AG08395 (cell line): ENCODE results near the gene P2RX3.
"Not testable (repeated sequence)": the region's sequence is repeated elsewhere in the genome, so short reads cannot be mapped to it uniquely, and the experiment has no call there.

Experiments used
- DNase-seq: peaks from one replicate; pipeline ENCODE4 v3.0.0; 2012; ENCODE audit warnings: mixed read lengths, low spot score

The P2RX3 gene

GRCh38 chr11:57338142-57338541, at the start of gene P2RX3:
Gene P2RX3 (plus strand): TSS chr11:57338352. CDS start chr11:57338551, 199 bp downstream.
- DNase-seq, result no peak

- peak; percentile 58 for DNase-seq
Measured at GRCh38 chr11:57288771-57289579, 49.2 kb upstream of the P2RX3 start.

DNA sequence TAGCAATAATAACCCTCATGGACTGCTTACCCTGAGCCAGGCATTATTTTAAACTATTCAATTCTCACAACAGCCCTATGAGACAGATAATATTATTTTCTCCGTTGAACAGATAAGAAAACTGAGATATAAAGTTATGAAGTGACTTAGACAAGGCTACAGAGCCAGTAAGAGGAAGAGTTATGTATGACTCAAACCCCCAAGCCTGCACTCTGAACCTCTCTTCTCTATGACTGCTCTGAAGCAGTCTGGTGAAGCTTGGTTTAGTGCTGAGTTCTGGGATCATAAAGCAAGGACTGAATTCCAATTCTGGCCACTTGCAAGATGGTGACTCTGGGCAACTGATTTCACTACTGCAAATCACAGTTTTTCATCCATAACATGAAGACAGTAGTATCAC, 47.9 kb upstream of the P2RX3 start:
- peak; percentile 46 for DNase-seq

GRCh38 chr11:57294225-57295131, 43.7 kb upstream of the P2RX3 start:
- DNase-seq, result peak; percentile 42

DNA sequence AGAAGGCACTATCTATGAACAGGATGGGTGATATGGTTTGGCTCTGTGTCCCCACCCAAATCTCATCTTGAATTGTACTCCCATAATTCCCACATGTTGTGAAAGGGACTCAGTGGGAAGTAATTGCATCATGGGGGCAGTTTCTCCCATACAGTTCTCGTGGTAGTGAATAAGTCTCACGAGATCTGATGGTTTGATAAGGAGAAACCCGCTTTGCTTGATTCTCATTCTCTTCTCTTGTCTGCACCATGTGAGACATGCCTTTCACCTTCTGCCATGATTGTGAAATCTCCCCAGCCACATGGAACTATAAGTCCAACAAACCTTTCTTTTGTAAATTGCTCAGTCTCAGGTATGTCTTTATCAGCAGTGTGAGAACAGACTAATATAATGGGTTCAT, 41.9 kb upstream of the P2RX3 start:
- DNase-seq, result not testable (repeated sequence)

DNA sequence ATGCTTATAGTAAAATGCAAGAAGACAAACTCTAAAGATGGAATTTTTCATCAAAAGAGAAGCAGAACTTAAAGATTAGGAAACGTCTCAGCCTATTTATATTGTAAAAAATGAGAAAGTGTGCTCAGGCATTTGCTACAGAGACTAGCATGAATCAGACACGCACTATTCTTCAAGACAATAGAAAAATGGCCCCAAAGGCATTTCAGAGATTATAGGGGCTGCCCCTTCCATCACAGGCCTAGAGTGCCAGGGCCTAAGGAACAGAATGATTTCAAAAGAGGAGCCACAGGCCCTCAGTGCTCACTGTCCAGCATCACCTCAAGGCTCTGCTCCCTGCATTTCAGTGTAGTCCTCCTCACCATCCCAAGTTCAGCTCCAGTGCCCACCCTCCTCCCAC, 40.9 kb upstream of the P2RX3 start:
- no peak for DNase-seq

DNA sequence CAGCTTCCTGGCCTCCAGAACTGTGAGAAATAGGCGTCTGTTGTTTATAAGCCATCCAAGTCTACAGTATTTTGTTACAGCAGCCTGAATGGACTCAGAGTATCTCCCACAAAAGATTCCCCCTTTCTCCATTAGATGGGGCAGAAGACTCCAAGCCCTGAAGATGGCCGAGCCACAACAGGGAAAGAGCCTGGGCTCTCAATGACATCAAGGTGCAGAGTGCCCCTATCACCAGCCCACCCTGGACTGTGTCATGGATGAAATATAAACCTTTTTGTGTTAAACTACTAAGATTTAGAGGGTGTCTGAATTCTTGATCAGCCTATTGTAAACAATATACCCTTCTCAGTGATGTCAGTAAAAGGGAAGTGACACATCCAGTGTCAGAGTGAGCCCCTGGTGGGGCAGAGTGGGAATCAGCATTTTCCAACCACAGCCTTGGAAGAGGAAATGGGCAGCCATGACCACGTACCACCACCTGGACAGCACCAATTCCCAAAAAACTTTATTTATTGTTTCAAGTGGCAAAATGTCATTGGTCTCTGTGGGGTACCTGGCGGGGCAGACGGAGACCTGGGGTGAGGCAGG, 38.9 kb upstream of the P2RX3 start:
- no peak for DNase-seq

GRCh38 chr11:57300785-57301184, 37.4 kb upstream of the P2RX3 start:
- DNase-seq, result no peak

DNA sequence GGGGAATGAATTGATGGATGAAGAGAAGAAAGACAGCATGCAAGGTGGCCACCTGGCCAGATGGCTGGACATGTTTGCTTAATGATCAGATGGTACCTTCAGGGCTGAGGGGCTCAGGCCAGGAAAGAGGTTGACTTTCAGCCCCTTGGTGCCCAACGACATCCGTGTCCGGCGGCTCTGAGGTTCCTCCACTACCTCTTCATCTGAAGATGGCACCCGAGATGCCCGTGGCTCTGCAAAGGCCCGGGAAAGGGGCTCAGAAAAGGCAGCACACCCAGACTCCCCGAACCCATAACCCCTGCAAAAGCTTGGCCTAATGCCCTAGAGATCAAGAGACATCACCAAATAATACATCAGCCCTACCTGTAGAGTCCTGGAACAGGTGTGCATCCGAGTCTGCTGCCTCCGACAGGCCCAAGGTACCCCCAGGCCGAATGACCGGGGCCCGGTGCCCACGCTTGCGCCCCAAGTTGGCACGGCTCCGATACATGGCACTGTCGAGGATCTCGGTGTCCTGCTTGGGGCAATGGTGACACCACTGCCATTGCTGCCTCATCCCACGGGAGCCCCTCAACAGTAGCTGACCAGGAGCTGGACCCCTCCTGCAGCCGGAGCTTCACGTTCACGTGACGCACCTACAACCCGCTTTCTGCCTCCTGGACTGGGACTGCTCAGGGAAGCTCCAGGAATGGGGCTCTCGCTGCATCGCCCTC, 36.3 kb upstream of the P2RX3 start:
- DNase-seq, result no peak

DNA sequence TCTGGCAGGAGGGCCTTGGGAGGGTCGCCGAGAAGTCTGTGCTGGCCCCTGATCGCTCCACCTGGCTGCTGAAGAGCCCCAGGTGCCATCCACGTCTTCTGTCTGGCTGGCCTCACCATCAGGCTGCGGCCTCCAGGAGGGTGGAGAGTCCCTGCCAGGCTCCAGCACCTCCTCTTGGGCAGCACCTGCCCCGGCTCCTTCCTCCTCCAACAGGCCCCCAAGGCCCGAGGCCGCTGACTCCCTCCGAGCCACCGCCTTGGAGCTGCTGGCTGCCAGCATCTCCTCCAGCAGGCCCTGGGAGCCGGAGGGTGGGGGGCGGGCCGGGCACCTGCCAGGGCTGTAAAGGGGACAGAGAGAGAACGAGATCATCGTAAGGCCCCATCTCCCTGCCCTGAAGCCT, 35.7 kb upstream of the P2RX3 start:
- no peak for DNase-seq

GRCh38 chr11:57303280-57303989, 34.7 kb upstream of the P2RX3 start:
- DNase-seq, result no peak

DNA sequence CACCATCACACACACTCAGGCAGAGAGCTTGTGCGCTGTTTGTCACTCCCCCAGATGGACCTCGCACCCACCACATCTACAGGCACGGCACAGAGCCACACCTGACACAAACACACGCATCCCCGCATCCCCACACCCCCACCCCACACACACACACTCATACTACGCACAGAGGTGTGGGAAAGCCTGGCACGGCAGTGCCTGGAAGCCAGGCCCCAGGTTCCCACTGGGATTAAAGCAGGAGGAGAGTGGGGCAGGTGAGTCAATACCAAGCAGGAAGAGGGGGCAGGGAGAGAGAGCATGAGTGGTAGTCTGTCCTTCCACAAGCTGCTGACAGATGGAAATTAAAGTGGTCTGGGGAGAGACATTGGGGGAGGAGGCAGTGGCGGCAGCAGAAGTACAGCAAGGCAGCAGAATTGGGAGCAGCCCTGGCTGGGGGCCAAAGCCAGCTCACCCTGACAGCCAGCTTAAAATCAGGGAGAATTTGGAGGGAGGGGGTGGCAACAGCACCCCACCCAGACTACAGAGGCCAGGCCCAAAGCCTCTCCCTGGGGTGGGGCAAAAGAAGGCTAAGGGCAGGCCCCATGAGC, 34.1 kb upstream of the P2RX3 start:
- no peak for DNase-seq

GRCh38 chr11:57305523-57305922, 32.6 kb upstream of the P2RX3 start:
- no peak for DNase-seq

DNA sequence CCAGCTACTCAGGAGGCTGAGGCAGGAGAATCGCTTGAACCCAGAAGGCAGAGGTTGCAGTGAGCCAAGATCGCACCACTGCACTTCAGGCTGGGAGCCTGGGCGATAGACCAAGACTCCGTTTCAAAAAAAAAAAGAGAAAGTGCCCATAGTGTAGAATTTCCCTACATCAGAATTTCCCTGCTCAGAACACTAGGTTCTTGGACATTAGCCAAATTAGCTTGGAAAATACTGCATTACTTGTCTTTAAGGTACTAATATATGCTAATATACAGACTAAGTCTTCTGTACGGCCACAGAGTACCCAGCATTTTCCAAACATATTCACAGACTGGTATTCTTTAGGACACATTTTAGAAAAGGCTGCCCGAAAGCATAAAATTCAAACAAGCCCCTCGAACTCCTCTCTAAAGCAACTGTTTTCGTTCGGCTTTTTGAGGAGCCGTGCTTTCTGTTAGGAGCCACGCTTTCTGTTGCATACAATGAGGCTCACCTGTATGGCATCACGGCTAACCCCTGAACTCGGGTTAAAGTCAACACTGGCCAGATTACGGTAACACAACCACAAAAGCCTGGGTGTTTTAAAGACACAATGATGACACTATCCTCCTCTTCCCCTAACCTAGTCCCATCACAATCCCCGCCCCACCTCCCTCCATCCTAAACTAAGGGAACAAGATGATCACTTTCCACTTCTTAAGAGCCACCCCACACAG, 31.8 kb upstream of the P2RX3 start:
- no peak for DNase-seq

- DNase-seq, result no peak
Measured at GRCh38 chr11:57306940-57307565, 31.1 kb upstream of the P2RX3 start.

DNA sequence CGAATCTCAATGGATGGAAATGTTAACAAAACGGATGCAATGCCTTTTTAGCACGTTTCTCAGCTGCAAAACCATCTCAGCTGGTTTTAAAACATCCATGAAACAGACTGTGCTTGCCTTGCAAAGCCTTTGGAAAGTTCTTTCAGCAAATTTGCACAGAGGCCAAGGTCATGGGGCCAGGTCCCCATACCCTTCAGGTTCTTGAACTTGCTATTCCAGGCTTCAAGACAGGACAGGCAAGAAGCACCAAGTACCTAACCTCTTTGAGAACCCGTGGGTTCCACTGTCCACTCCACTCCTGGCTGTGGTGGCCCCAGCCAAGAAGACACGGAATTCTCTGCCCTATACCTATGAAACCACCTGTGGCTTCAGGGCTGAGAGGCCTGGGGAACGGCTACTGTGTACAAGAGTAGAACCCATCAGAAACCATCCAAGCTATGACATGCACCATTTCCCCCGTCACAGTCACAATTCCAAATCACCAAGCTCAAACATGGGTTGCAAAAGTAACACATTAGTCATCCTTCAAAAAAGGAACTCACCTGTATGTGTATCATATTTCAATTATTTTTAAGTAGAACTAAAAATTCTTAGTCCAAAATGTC, 30.4 kb upstream of the P2RX3 start:
- DNase-seq, result no peak

DNA sequence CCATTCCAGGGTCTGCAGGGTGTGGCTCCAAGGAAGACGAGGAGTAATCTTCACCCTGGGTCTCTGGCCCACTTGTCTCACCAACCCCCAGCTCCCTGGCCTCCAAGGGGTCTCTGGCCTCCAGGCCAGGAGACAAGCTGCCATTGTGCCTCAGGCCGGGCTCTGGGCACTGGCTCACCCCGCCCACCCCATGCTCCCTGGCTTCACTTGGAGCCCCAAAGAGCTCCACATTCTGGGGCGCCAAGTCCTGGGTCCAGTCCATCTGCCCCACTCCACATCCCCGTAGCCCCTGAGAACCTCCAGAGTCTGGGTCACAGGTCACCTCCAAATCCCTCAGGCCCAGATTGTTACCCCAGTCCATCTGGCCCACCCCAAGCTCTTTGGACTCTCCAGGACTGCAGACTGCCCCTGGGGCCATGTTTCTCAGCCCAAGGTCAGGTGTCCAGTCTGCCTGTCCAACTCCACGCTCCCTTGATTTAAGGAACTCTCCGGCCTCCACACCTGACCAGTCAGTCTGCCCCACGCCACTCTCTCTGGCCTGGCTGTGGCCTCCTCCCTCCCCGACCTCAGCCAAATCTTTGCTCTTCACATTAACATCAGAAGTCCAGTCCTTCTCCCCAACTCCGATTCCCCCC, 29.6 kb upstream of the P2RX3 start:
- DNase-seq, result no peak

GRCh38 chr11:57309106-57310059, 28.8 kb upstream of the P2RX3 start:
- no peak for DNase-seq
